HL-60 (cell line): Measurements from ENCODE around the gene PYDC1.

ENCODE experiments used
- CTCF ChIP-seq: IDR thresholded peaks from one replicate; pipeline ENCODE4 v1.5.1; 2011; ENCODE audit warnings: low read length, control low read depth, inconsistent platforms; ENCODE audit not compliant: insufficient read depth
- REST ChIP-seq: IDR thresholded peaks from 2 replicates; pipeline ENCODE4 v1.6.1; 2012; ENCODE audit warnings: low read depth; ENCODE audit not compliant: insufficient replicate concordance

- TF ChIP-seq CTCF (no peak), REST (no peak)
Measured at GRCh38 chr16:31179219-31179746, 37.7 kb downstream of the PYDC1 start.
